Mucosa of gallbladder (tissue), 1 donor: ENCODE measurements around the gene C1orf198. TPM values are rescaled to one million over a fixed set of nuclear protein-coding genes. Genes with fewer than 3 reads are reported as not detected.

Source experiments
- DNase-seq: peaks from one replicate; pipeline ENCODE4 v3.0.0-alpha.2; 2020; ENCODE audit warnings: low spot score
- total RNA-seq: library from RNA; stranded (reverse); gene quantifications from one replicate; pipeline ENCODE4 v1.2.1, GENCODE V29; 2021
- donor health status: DM: no; HTN: no; CAD: no.

Gene C1orf198
- total RNA-seq, 1 donor from 2014 or later: 152 TPM

- DNase-seq: no peak
These were observed 23.7 kb upstream of the C1orf198 start for GRCh38 chr1:230892018-230892491.

DNA sequence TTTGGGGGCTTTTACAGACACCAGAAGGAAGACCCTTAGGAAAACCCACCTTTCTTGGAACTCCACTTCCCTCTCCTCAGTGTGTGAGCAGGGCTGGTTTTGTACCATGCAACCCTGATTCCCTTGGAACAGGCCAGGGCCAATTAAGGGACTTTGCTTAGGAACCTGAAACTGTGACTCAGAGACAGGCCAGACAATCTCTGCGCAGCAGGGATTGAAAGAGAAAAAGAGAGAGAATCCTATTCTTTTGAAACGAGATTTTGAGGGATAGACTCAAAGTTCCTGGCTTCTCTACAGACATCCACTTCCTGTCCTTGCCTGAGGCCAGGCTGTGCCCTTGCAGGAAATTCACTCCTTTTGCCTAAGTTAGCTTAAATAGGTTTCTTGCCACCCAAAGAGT, 23.1 kb upstream of the C1orf198 start:
- DNase-seq: no peak

GRCh38 chr1:230884646-230885045, 16.3 kb upstream of the C1orf198 start:
- no peak for DNase-seq

GRCh38 chr1:230883967-230884366, 15.6 kb upstream of the C1orf198 start:
- DNase-seq: no peak

GRCh38 chr1:230879778-230880177, 11.5 kb upstream of the C1orf198 start:
- no peak for DNase-seq

- peak; percentile 44 for DNase-seq
These were observed 10.3 kb upstream of the C1orf198 start for GRCh38 chr1:230878591-230878990.

DNA sequence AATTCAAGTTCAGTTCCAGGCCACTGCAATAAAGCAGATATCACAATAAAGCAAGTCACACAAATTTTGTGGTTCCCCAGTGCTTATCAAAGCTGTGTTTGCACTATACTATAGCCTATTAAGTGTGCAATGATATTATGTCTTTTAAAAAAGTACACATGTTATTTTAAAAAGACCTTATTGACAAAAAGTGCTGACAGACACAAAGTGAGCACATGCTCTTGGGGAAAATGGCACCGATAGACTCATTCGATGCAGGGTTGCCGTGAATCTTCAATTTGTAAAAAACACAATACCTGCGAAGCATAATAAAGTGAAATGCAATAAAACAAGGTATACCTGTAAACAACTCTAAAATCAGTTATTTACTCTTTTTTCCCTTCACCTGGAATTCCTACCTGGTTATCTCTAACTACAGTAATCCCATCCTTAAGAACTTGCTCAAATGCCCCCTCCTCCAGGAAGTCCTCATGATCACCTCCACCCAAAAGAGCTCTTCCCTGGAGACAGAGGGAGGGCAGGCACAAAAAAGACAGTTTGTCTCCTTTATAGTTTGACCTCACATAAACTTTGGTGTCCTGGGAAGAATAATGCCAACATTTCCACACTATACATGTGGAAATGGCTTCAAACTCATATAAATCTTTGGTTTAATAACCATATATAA, 9.7 kb upstream of the C1orf198 start:
- no peak for DNase-seq

- no peak for DNase-seq
These were observed 9.0 kb upstream of the C1orf198 start for GRCh38 chr1:230877146-230877923.

DNA sequence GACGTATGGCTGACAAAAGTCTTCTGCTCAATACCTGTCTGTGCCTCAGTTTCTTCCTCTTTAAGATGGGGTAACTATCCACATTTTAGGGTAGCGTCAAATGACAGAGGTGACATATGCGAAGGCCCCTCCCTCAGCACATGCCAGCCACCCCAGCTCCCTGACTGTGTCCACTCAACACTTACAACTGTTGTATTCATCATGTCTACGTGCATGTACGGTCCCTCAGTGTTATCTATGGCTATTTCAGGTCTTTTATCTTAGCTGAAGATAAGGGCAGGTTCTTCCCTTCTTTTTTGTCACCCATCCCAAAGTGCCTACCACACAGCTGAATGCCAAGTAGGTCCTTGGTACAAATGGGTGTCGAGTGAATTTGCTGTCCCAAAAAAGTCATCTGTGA, 8.3 kb upstream of the C1orf198 start:
- DNase-seq: no peak

DNA sequence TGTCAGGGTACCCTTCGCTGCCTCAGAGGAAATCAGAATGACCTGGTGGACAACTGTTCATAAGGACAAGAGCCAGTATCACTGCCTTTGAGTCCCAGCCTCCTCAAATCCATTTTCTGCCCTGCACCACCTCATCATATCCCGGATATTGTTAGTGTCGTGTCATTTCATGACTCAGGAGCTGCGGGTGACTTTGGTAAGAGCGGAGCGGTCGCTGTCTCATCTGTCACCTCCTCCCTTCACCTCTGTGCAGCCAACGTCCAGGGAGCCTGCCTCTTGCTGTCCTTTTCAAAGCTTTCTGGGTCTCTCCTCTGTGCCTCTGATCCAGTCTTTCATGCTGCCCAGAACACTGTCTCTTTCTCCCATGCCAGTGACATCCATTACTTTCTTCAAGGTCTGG, 7.0 kb upstream of the C1orf198 start:
- no peak for DNase-seq

GRCh38 chr1:230870916-230871315, 2.6 kb upstream of the C1orf198 start:
- DNase-seq: no peak

GRCh38 chr1:230869500-230869899, 1.2 kb upstream of the C1orf198 start:
- DNase-seq: no peak

- peak; percentile 52 for DNase-seq
These were observed 540 bp upstream of the C1orf198 start for GRCh38 chr1:230868736-230869385.

GRCh38 chr1:230867101-230867902, 1.0 kb downstream of the C1orf198 start:
- DNase-seq: no peak

GRCh38 chr1:230866171-230867070, 1.9 kb downstream of the C1orf198 start:
- no peak for DNase-seq

GRCh38 chr1:230865062-230865817, 3.1 kb downstream of the C1orf198 start:
- no peak for DNase-seq

GRCh38 chr1:230864441-230864840, 3.9 kb downstream of the C1orf198 start:
- no peak for DNase-seq

DNA sequence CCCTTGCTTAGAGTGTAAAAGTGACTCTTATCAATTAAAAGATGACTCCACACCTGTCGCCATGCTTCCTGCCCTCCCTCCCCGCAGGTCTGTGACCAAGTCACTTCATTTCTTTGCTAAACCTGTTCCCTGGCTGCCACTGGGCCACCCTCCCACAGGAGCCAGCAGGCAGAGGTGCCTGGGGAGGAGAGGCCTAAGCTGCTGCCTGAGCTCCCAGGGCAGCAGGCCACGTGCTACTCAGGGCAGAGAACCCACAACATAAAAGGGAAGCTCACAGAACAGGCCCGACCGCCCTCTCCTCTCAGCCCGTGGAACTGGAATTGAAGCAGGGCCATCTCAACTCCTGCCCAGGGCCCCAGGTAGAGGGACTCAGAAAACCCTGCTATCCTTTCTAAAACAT, 4.9 kb downstream of the C1orf198 start:
- DNase-seq: peak; percentile 73

GRCh38 chr1:230861970-230862595, 6.2 kb downstream of the C1orf198 start:
- DNase-seq: no peak

DNA sequence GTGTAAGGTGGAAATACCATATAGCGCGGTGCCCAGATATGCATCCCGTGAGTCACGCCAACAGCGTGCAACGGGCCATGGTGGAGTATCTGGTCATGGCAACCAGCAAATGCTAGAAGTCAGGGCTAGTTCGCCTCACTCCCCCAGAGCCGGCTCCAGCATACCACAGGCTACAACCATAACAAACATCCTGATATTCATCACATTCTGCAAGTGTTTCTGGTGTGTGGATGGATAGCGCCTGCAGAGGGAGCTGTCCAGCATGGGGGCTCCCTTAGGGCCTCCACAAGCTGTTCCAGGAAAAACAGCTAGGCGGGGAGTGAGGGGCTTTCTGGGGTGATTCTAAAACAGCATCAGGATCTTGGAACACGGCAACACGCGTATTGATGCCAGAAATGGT, 6.8 kb downstream of the C1orf198 start:
- no peak for DNase-seq
